Measurements from ENCODE around the gene AGPAT3.
A peak's percentile ranks its signal among the peaks of the same experiment; 100 is the strongest.

The AGPAT3 gene

GRCh38 chr21:43935711-43936110 lies 70.7 kb downstream of the AGPAT3 start:
- no peak overlapping the region for H3K4me3 ChIP-seq (replicated peaks in 1 of 2; ENCODE audit: low read depth in 2 of 2, low read length in 2 of 2)
- DNase-seq (ENCODE audit: low read depth in 2 of 2), result no peak
- no peak for TF ChIP-seq CTCF (IDR thresholded peaks at IDR 0.05; ENCODE audit: low read depth, low read length)

DNA sequence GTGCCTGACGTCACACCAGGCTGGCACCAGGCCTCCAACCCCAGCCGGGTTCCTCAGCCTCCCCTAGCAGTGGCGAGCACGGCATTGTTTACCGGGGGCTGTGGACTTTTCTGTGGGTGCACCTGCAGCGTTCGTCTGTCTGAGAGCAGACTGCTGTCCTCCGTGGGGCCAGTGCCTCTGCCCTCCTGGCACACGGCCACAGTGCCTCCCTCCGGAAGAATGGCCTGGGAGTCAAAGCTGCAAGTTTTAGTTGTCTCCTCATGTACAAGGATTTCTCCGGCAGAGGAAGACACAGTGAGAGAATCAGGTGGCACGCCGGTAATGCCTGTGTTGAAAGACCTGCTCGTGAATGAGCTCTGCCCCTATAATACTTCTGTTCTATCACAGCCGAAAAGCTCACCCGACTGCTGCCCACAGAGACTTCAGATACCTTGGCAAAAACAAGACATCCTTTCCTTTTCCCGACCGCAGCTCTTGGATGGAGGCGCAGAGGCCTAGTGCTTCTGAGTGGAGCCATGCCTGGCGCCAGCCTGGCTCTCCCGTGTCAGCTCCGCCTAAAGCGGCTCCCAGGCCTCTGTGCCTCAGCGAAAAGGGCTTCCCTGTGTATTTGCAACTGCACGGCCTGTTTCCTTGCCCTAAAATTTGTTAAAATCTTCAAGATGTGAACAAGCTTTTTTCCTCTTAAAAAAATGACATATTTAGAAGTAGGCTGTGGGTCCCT lies 71.4 kb downstream of the AGPAT3 start:
- no peak overlapping the region for H3K4me3 ChIP-seq (replicated peaks in 1 of 2; ENCODE audit: low read depth in 2 of 2, low read length in 2 of 2)
- TF ChIP-seq CTCF (IDR thresholded peaks at IDR 0.05; ENCODE audit: low read depth, low read length), result no peak
- DNase-seq (ENCODE audit: low read depth in 2 of 2), result no peak

DNA sequence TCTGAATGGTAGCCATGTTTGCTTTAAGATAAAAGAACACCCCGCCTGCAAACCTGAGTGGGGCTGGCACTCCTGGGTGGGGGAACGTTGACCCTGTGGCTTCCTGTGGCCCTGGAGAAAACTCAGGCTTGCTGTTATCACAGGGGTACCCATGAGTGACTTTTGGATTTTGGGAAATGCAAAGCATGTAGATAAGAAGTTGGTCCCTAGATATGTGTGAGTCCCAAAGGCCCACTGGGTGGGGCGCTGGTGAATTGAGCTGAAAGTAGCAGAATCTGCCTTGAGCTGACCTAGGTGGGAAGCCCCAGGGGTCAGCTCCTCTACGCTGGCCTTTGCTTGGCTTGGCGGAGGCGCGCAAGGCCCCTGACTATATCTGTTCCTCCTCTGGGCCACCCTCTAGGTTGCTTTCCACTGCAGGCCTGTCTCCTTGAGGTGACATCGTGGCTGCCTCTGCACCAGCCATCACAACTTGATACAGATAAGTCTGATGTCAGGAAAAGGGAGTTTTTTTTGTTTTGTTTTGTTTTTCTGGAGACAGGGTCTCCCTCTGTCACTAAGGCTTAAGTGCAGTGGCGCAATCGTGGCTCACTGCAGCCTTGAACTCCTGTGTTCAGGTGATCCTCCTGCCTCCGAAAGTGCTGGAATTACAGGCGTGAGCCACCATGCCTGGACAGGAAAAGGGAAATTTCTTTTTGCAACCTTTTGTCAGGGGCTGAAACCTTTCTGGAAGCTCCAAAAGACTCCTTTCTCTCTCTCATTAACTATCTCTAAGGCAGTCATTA lies 72.2 kb downstream of the AGPAT3 start:
- no peak overlapping the region for H3K4me3 ChIP-seq (replicated peaks in 1 of 2; ENCODE audit: low read depth in 2 of 2, low read length in 2 of 2)
- DNase-seq (ENCODE audit: low read depth in 2 of 2), result no peak
- TF ChIP-seq CTCF (IDR thresholded peaks at IDR 0.05; ENCODE audit: low read depth, low read length), result no peak

DNA sequence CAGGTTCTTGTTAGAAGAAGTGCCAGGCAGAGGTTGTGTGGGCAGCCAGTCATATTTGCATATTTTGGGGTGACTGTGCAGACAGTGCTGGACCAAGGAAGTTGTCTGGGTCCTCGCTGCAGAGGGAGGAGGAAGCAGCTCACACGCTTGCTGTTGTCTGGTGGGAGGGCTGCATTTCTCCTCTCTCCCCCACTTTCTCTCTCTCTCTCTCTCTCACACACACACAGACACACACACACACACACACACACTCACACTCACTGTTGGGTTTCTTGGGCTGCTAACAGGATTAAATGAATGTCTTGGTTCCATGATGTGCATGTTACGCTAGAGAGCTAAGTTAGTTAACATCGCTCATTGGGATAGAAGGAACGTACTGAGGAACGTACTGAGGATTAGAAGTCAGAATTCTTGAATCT lies 72.9 kb downstream of the AGPAT3 start:
- no peak for DNase-seq (ENCODE audit: low read depth in 2 of 2)
- no peak overlapping the region for H3K4me3 ChIP-seq (replicated peaks in 1 of 2; ENCODE audit: low read depth in 2 of 2, low read length in 2 of 2)
- no peak for TF ChIP-seq CTCF (IDR thresholded peaks at IDR 0.05; ENCODE audit: low read depth, low read length)

- DNase-seq (ENCODE audit: low read depth in 2 of 2), result peak; percentile 72 to 77
- H3K4me3 ChIP-seq (replicated peaks in 1 of 2; ENCODE audit: low read depth in 2 of 2, low read length in 2 of 2), result peak overlapping the region; percentile 35 to 43
- peak; percentile 98 for TF ChIP-seq CTCF (IDR thresholded peaks at IDR 0.05; ENCODE audit: low read depth, low read length)
These were observed 73.9 kb downstream of the AGPAT3 start for GRCh38 chr21:43938751-43939442.

GRCh38 chr21:43939443-43940328 lies 74.7 kb downstream of the AGPAT3 start:
- DNase-seq (ENCODE audit: low read depth in 2 of 2), result no peak
- H3K4me3 ChIP-seq (replicated peaks in 1 of 2; ENCODE audit: low read depth in 2 of 2, low read length in 2 of 2), result no peak overlapping the region
- TF ChIP-seq CTCF (IDR thresholded peaks at IDR 0.05; ENCODE audit: low read depth, low read length), result no peak
